SK-N-SH (cell line): ENCODE data around the gene PLXNA4. TPM values are rescaled to one million over a fixed set of nuclear protein-coding genes. Genes with fewer than 3 reads are reported as not detected.
A peak's percentile ranks its signal among the peaks of the same experiment; 100 is the strongest.

ENCODE experiments used
- CTCF ChIA-PET: fragments of 300-600, 350-600 bp; formaldehyde crosslinking; extraction: SDS; loops from one replicate; lab custom pipeline; 2021; lab: Yijun Ruan, JAX
- POLR2A ChIA-PET: fragments of 350-600 bp; sonication (Branson Sonifier 250); formaldehyde crosslinking; extraction: SDS; loops from one replicate; lab custom pipeline; 2020; ENCODE audit warnings: antibody characterized with exemption, inconsistent platforms; lab: Yijun Ruan, JAX
- DNase-seq: peaks from one replicate; pipeline ENCODE4 v3.0.0; 2012
- H2AFZ ChIP-seq: fragments of 200-600 bp; sonication (generic); 2 replicates; pipeline ENCODE4 v1.8.1; 2016; ENCODE audit warnings: antibody characterized with exemption, mild to moderate bottlenecking, low read depth
- H3F3A ChIP-seq: fragments of 200-600 bp; sonication (generic); replicated peaks from 2 replicates; pipeline ENCODE3; 2016; ENCODE audit warnings: antibody characterized with exemption, mild to moderate bottlenecking; ENCODE audit not compliant: insufficient read depth
- H3K27ac ChIP-seq, 2 experiments: fragments of 200-500 bp in 1 of 2; fragments of 200-600 bp in 1 of 2; sonication (Bioruptor generic) in 1 of 2; sonication (generic), shearing (Covaris generic) in 1 of 2; 2 replicates each; pipeline versions ENCODE4 v1.5.1 to v1.6.1; 2014 to 2016; ENCODE audit warnings: low read depth in 2 of 2, inconsistent platforms in 1 of 2, low read length in 1 of 2, mild to moderate bottlenecking in 1 of 2, mixed read lengths in 1 of 2
- H3K27me3 ChIP-seq: fragments of 200-600 bp; sonication (generic), shearing (Covaris generic); 2 replicates; pipeline ENCODE4 v1.6.1; 2016; ENCODE audit warnings: mixed run types; ENCODE audit not compliant: insufficient read depth
- H3K36me3 ChIP-seq, 2 experiments: fragments of 200-500 bp in 1 of 2; fragments of 200-600 bp in 1 of 2; sonication (Bioruptor generic) in 1 of 2; sonication (generic) in 1 of 2; replicated peaks in 1 of 2; 2 replicates each; pipeline versions ENCODE3 to v1.5.1; 2014 to 2016; ENCODE audit warnings: low read length in 1 of 2, mild to moderate bottlenecking in 1 of 2; ENCODE audit not compliant: insufficient read depth in 2 of 2, control insufficient read depth in 1 of 2
- H3K4me1 ChIP-seq, 2 experiments: fragments of 200-500 bp in 1 of 2; fragments of 200-600 bp in 1 of 2; sonication (Bioruptor generic) in 1 of 2; sonication (generic), shearing (Covaris generic) in 1 of 2; 2 replicates each; pipeline versions ENCODE4 v1.5.1 to v1.6.1; 2014 to 2016; ENCODE audit warnings: low read depth in 1 of 2, low read length in 1 of 2, mixed run types in 1 of 2; ENCODE audit not compliant: insufficient read depth in 2 of 2, control insufficient read depth in 1 of 2
- H3K4me2 ChIP-seq: fragments of 200-600 bp; sonication (generic), shearing (Covaris generic); 2 replicates; pipeline ENCODE4 v1.6.1; 2017; ENCODE audit warnings: mixed run types
- H3K4me3 ChIP-seq, 2 experiments: fragments of 200-500 bp in 1 of 2; fragments of 200-600 bp in 1 of 2; sonication (Bioruptor generic) in 1 of 2; sonication (generic), shearing (Covaris generic) in 1 of 2; 2 replicates each; pipeline versions ENCODE4 v1.5.1 to v1.8.1; 2014 to 2016; ENCODE audit warnings: low read depth in 2 of 2, inconsistent platforms in 1 of 2, low read length in 1 of 2, mild to moderate bottlenecking in 1 of 2, mixed read lengths in 1 of 2, moderate library complexity in 1 of 2
- H3K79me2 ChIP-seq: fragments of 200-600 bp; sonication (generic); 2 replicates; pipeline ENCODE4 v1.8.1; 2017; ENCODE audit warnings: mild to moderate bottlenecking; ENCODE audit not compliant: insufficient read depth
- H3K9ac ChIP-seq: fragments of 200-600 bp; sonication (generic); 2 replicates; pipeline ENCODE4 v1.6.1; 2017; ENCODE audit warnings: mixed run types
- H3K9me2 ChIP-seq: fragments of 200-600 bp; sonication (generic); 2 replicates; pipeline ENCODE4 v1.6.1; 2017; ENCODE audit warnings: mixed run types
- H3K9me3 ChIP-seq: fragments of 200-600 bp; sonication (generic); 2 replicates; pipeline ENCODE4 v1.6.1; 2017; ENCODE audit warnings: mixed run types, mild to moderate bottlenecking, moderate library complexity
- H4K20me1 ChIP-seq: fragments of 200-600 bp; sonication (generic); 2 replicates; pipeline ENCODE4 v1.6.1; 2017; ENCODE audit warnings: mild to moderate bottlenecking, mixed run types; ENCODE audit not compliant: insufficient read depth
- CTCF ChIP-seq: fragments of 200-600 bp; sonication (generic); IDR thresholded peaks from 2 replicates; pipeline ENCODE4 v1.6.1; 2017; ENCODE audit warnings: antibody characterized with exemption, mild to moderate bottlenecking, moderate library complexity
- EZH2phosphoT487 ChIP-seq: fragments of 200-600 bp; sonication (generic); IDR thresholded peaks from 2 replicates; pipeline ENCODE4 v1.6.1; 2017; ENCODE audit warnings: low read depth, mixed run types, mild to moderate bottlenecking, antibody characterized with exemption, moderate library complexity, borderline replicate concordance
- FOXJ3 ChIP-seq: sonication (generic); formaldehyde crosslinking; IDR thresholded peaks from 2 replicates; pipeline ENCODE4 v1.5.1; 2020; ENCODE audit warnings: mild to moderate bottlenecking, missing genetic modification reagents
- GATA2 ChIP-seq: sonication (generic); formaldehyde crosslinking; IDR thresholded peaks from 2 replicates; pipeline ENCODE4 v1.5.0; 2020; ENCODE audit warnings: mild to moderate bottlenecking, missing genetic modification reagents
- JUND ChIP-seq: IDR thresholded peaks from 2 replicates; pipeline ENCODE4 v1.4.0; 2012
- RAD21 ChIP-seq: IDR thresholded peaks from 2 replicates; pipeline ENCODE4 v1.6.1; 2012; ENCODE audit warnings: mild to moderate bottlenecking, low read length
- RCOR1 ChIP-seq: fragments of 150-350 bp; IDR thresholded peaks from 2 replicates; pipeline ENCODE4 v1.6.1; 2017; ENCODE audit warnings: antibody characterized with exemption, low read length
- SIN3A ChIP-seq: IDR thresholded peaks from 2 replicates; pipeline ENCODE4 v1.6.1; 2012; ENCODE audit warnings: low read depth, mild to moderate bottlenecking, low read length, moderate library complexity, borderline replicate concordance
- SMC3 ChIP-seq: IDR thresholded peaks from 2 replicates; pipeline ENCODE4 v1.6.1; 2012; ENCODE audit warnings: low read depth, low read length, improper control_type of control experiment
- TEAD4 ChIP-seq: IDR thresholded peaks from 2 replicates; pipeline ENCODE4 v1.4.0; 2012; ENCODE audit warnings: mild to moderate bottlenecking, borderline replicate concordance; ENCODE audit not compliant: insufficient read depth
- WGBS: methylation state at CpG from one replicate; pipeline ENCODE4 v1.1.6; 2017; ENCODE audit warnings: low lambda C conversion rate; 5-methylcytosine and 5-hydroxymethylcytosine counted together
- polyA plus RNA-seq, 3 experiments: library from polyadenylated mRNA; depleted of rRNA; stranded (reverse); fragments of >200 nt; gene quantifications; 2 replicates each; pipeline ENCODE4 v1.2.3, GENCODE V29; 2012
- TF ChIP-seq, protein P1 (sequence below): IDR thresholded peaks from 2 replicates; pipeline ENCODE4; 2012

Gene PLXNA4
- polyA plus RNA-seq, 1 of the 3 experiments (the other 2 are of a cell fraction), result 2.4 TPM

DNA sequence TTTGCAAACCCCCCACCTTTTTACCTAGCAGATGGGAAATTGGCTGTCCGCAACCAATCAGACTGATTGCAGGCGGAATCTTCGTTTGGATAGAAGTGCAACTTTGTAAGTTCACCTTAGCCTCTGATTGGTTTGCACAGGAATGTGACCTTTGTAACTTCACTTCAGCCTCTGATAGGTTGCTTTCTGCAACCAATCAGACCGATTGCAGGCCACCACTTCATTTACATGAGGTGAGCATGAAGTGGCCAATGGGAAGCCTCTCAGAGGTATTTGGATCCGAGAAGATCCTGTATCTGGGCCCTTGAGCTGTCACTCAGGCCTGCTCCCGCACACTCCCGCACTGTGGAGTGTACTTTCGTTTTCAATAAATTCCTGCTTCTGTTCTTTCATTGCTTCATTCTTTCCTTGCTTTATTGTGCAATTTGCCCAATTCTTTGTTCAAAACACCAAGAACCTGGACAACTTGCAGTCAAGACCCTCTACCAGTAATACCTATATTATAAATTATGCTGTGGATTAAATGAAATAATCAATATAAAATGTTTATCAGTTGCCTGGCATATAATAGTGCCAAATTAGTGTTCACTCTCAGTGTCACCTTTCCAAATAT, 491.4 kb downstream of the PLXNA4 start:
- no peak overlapping the region for H2AFZ ChIP-seq
- POLR2A ChIA-PET, result interaction anchor here (0.6 kb wide), 1 partner anchor 638 kb away, joined by 7 read pairs; no protein-coding TSS in a partner anchor
- no peaks in the 10 kb centered on the region for H4K20me1 ChIP-seq
- H3K9me2 ChIP-seq, result no peaks in the 10 kb centered on the region
- H3K27me3 ChIP-seq, result no peaks in the 10 kb centered on the region
- no peak overlapping the region for H3K4me2 ChIP-seq
- H3K79me2 ChIP-seq, result no peaks in the 10 kb centered on the region
- peaks cover 0 to 14% of the 10 kb centered on the region in 2 experiments for H3K36me3 ChIP-seq
- CTCF ChIA-PET, result interaction anchor here (1.5 kb wide), 1 partner anchor 12 kb away, joined by 3 read pairs; no protein-coding TSS in a partner anchor
- H3K4me3 ChIP-seq, result no peak overlapping the region
- WGBS, result 85% methylated on average over 8 of the region's 8 CpGs
- H3K27ac ChIP-seq, result no peak overlapping the region
- H3F3A ChIP-seq, result no peaks in the 10 kb centered on the region
- H3K9ac ChIP-seq, result no peak overlapping the region
- no peak for DNase-seq
- no peaks in the 10 kb centered on the region for H3K9me3 ChIP-seq
- peaks cover 3 to 7% of the 10 kb centered on the region in 2 experiments; a peak in 2 of 4 replicates for H3K4me1 ChIP-seq
- TF ChIP-seq RAD21, result no peak
- TF ChIP-seq, protein P1, sequence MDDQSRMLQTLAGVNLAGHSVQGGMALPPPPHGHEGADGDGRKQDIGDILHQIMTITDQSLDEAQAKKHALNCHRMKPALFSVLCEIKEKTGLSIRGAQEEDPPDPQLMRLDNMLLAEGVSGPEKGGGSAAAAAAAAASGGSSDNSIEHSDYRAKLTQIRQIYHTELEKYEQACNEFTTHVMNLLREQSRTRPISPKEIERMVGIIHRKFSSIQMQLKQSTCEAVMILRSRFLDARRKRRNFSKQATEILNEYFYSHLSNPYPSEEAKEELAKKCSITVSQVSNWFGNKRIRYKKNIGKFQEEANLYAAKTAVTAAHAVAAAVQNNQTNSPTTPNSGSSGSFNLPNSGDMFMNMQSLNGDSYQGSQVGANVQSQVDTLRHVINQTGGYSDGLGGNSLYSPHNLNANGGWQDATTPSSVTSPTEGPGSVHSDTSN, result peak; percentile 64
- TF ChIP-seq GATA2 (CRISPR knock-in tag), result no peak
- no peak for TF ChIP-seq EZH2phosphoT487
- TF ChIP-seq CTCF, result no peak
- no peak for TF ChIP-seq SMC3
- TF ChIP-seq FOXJ3 (CRISPR knock-in tag), result no peak
- no peak for TF ChIP-seq TEAD4

DNA sequence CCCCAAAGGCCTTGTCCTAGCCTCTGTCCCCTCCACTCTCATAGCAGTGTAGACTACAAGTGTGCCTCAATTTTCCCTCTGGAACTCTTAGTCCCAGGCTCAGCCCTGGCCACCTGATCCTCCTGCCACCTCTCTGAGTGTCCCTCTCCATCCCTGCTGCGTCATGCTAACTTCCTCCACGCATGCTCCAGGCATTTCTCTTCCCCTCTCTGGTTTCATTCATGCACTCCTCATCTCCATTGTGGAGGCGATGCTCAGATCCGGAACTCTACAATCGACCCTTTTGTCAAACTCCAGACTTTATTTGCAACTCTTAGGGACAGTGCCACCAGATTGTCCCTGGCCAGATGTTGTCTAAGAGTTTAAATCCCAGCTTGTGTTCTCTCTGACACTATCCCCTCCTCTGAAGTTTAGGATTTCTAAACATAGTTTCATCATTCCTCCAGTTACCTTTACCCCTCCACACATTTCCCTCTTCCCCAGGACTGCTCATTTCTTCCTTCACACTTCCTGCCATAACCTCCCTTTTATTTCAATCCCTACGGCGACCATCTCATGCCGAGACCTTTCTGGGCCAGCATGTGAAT, 492.6 kb downstream of the PLXNA4 start:
- no peak overlapping the region for H3K9ac ChIP-seq
- POLR2A ChIA-PET, result no interaction called here
- peaks cover 3 to 7% of the 10 kb centered on the region in 2 experiments; a peak in 2 of 4 replicates for H3K4me1 ChIP-seq
- TF ChIP-seq RCOR1 (no peak), JUND (no peak), SIN3A (no peak)
- no peaks in the 10 kb centered on the region for H3F3A ChIP-seq
- DNase-seq, result no peak
- H3K4me3 ChIP-seq, result no peak overlapping the region
- WGBS, result 90% methylated on average over 8 of the region's 8 CpGs
- CTCF ChIA-PET, result interaction anchor here (1.1 to 1.5 kb wide), 3 partner anchors 13 to 535 kb away, joined by 3 read pairs; no protein-coding TSS in a partner anchor
- no peaks in the 10 kb centered on the region for H4K20me1 ChIP-seq
- H3K4me2 ChIP-seq, result no peak overlapping the region
- peaks cover 0 to 15% of the 10 kb centered on the region in 2 experiments for H3K36me3 ChIP-seq
- no peaks in the 10 kb centered on the region for H3K27me3 ChIP-seq
- H3K9me3 ChIP-seq, result no peaks in the 10 kb centered on the region
- H2AFZ ChIP-seq, result no peak overlapping the region
- H3K9me2 ChIP-seq, result no peaks in the 10 kb centered on the region
- H3K79me2 ChIP-seq, result no peaks in the 10 kb centered on the region
- no peak overlapping the region for H3K27ac ChIP-seq
